ENCODE data around the gene MARS1.
"Not testable (repeated sequence)": the region's sequence is repeated elsewhere in the genome, so short reads cannot be mapped to it uniquely, and the experiment has no call there.

The MARS1 gene

DNA sequence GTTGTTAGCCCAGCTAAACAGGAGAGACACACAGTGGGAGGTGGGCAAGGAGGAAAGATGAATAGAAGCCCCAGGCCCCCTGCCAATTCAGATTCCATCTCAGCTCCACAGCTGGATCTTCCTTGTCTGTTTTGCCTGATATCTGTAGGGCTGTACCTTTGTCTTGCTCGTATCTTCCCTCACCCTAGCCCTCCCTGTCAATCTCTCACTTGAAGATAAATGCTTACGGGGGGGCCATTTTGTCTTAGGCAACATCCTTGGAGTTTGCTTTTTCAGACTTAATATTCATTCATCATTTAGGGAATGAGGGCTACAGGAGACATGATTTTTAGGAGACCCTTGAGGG, 64.4 kb downstream of the MARS1 start:
- DNase-seq, result no peak

DNA sequence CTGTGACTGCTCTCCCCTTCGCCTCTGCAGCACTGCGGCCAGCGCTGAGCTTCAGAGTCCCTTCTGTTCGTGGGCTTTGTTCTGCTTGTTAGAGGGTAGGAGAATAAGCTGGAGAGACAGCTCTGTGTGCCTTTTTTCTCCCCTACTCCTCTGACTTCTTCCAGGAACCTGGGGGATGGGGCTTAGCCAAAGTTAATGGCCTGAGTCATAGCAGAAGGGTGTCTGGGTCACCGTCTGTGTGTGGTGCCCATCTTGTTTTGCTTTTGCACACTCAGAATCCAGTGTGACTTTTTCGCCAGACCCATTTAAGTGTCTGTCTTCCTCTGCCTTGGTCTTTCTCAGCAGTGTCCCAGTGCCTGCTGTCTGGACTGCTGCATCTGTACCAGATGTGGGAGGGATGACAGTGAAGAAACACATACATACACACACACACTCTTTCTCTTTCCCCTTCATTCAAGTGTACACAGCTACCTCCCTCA, 65.0 kb downstream of the MARS1 start:
- no peak for DNase-seq

DNA sequence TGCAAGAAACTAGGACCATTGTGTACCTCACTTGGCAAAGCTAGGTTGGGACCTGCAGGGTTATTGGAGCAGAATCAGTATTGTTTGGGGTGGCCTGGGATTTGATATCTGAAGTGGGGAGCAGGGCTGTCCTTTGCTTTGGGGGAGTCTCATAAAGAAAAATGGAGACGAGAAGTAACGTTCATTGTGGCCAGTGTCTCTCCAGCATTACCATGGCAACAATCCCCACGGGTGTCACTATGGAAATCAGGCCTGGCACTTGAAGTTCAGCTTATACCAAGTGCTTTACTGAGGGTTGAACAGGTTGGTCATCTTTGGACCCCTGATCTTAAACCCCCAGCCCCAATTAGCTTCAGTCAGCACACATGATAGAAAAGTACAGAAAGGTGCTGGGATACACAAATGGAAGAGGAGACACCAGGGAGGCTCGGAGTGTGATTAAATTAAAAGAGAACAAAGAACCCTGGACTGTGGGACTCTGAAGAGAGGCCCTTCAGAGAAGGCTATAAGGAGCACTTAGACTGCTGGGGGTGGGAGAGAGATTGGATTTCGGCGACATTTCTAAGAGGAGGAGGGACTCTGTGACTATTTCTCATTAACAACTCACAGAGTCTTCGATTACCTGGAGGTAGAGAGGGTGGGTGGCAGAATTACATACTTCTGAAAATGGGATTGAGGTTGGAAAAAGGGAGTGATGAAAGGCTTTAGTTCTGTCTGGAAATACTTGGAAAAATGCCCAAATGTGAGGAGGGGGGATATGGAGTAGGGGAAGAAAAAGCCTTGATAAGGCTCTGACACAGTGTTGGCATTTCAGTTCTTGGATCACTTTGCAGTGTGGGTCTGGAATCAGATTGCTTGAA, 65.7 kb downstream of the MARS1 start:
- no peak for DNase-seq

DNA sequence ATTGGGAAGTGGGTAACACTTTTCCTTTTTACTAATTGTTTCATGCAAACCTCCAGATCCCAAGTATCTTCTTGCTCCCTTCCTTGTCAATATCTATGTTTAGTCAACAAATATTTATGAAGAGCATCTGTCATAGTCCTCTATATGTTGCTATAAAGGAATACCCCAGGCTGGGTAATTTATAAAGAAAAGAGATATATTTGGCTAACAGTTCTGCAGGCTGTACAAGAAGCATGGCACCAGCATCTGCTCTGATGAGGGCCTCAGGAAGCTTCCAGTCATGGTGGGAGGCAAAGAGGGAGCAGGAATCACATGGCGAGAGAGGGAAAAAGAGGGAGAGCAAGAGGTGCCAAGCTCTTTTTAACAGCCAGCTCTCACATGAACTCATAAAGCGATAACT, 66.6 kb downstream of the MARS1 start:
- DNase-seq, result no peak

DNA sequence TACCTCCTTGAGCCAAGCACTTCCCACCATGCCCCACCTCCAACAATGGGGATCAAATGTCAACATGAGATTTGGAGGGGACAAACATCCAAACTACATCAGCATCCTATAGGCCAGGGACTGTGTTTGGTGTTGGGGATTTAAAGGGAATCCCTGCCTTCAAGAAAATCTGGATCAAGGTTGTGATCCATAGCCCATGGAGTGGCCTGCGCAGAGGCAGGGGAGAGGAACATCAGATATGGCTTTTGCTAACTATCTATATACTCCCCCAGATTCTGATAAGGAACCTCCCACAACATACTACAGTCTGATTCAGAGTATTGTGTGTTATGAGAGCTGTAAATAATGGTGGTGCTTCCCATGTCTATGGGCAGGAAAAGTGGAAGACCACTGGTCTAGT, 67.0 kb downstream of the MARS1 start:
- DNase-seq, result no peak

DNA sequence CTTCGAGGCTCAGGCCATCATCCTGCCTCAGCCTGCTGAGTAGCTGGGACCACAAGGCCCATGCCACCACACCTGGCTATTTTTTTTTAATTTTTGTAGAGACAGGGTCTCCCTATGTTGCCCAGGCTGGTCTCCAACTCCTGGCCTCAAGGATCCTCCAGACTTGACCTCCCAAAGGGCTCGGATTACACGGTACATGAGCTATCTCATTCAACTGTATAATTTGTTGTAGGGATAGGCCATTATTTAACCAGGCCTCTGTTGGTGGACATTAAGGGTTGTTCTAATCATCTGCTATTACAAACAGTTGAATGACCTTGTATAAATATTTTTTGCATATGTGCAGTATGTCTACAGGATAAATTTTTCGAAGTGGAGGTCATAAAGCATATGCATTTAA, 71.0 kb downstream of the MARS1 start:
- no peak for DNase-seq

DNA sequence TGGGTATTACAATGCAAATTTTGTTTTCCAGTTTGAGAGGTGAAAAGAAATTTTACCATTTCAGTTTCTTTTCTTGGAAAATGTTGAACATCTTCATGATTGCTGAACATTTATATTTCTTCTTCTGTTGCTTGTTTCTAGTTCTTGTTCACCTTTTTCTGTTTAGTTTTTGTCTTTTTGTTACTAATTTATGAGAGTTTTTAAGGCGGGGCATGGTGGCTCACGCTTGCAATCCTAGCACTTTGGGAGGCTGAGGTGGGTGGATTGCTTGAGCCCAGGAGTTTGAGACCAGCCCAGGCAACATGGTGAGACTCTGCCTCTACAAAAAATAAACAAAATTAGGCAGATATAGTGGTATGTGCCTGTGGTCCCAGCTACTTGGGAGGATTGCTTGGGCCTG, 72.6 kb downstream of the MARS1 start:
- no peak for DNase-seq

DNA sequence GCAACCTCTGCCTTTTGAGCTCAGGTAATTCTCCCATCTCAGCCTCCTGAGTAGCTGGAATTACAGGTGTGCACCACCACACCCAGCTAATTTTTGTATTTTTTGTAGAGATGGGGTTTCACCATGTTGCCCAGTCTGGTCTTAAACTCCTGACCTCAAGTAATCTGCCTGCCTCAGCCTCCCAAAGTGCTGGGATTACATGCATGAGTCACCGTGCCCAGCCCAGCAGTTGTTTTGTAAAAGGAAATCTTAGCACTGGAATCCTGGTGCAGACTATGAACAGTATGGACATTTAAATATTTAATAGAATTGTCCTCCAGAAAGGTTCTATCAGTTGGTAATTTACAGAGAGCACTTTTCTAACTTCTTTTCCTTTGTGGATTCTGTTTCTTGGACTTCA, 73.2 kb downstream of the MARS1 start:
- not testable (repeated sequence) for DNase-seq

DNA sequence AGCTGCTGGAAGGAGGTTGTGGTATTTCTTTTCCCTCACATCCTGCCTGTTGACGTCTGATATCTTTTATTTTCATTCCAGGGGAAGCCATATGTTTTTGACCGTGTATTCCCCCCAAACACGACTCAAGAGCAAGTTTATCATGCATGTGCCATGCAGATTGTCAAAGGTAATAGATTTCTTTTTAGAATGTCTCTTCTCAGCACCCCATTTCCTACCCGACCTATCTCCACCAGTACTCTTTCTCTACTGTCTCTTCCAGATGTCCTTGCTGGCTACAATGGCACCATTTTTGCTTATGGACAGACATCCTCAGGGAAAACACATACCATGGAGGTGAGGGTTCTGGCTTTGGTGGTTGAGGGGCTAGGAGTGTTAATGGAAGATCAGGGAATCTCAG, 75.5 kb downstream of the MARS1 start:
- no peak for DNase-seq

DNA sequence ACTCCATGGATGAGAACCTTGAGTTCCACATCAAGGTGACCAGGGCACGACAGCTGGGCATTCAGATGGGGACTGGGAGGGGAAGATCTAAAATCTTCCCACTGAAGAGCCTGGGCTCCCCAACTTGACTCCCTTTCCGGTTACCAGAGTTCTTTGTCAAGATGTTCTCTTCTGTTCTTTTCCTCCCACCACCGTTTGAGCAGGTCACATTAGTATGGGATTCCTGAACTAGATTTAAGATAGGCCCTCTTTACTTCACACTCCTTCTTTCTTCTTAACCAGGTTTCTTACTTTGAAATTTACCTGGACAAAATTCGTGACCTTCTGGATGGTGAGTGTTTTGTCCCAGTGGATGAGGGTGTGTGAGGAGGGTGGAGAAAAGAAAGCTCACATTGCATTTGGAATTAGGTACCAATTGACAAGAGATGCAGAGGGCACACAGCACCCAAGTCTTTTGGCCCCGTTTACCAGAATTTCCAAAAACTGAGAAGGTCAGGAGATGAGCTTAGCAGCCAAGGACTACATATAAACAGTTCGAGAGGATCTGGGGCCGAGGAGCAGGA, 76.4 kb downstream of the MARS1 start:
- DNase-seq, result no peak
